ENCODE results near the gene SRPRA. TPM values are rescaled to one million over a fixed set of nuclear protein-coding genes. Genes with fewer than 3 reads are reported as not detected.

Gene SRPRA
- total RNA-seq, 1 donor from 2014 or later, result 40.0 TPM

DNA sequence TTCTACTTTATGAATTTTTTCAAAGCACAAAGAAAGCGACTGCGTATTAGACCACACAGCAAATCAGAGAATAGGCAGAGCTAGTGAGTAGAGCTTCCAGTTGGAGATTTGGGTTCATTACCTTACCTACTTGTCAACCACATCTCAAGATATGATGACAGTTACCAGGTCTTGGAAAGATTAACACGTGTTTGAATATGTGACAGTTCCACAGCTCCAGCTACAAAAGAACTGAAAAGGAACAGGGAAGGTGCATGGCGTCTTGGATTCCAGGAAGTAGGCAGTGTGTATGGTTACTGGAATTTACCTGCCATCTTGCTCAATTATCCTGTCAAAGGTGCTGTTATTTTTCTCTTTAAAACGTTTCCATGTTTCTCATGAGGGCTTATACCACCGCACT is 19.5 kb upstream of the SRPRA start:
- Mint-ChIP-seq H3K4me1 (peaks cover 7% of the 10 kb centered on the region), H3K27ac (no peak overlapping the region), H3K27me3 (ENCODE audit: insufficient read depth, low read depth) (peaks cover 4% of the 10 kb centered on the region), H3K4me3 (no peak overlapping the region), H3K9me3 (no peaks in the 10 kb centered on the region), H3K36me3 (peaks cover 9% of the 10 kb centered on the region)
- Histone ChIP-seq H3K36me3 (no peaks in the 10 kb centered on the region), H3K4me2 (no peak overlapping the region), H3K79me2 (ENCODE audit: low read depth) (peaks cover 5% of the 10 kb centered on the region), H3F3A (ENCODE audit: low read depth) (peaks cover 6% of the 10 kb centered on the region), H3K27ac (no peak overlapping the region), H3K27me3 (peaks cover 9% of the 10 kb centered on the region), H3K4me1 (peaks cover 5% of the 10 kb centered on the region), H2AFZ (replicated peaks) (no peak overlapping the region), H4K20me1 (ENCODE audit: low read depth) (no peaks in the 10 kb centered on the region), H3K9me3 (ENCODE audit: low read depth) (no peaks in the 10 kb centered on the region), H3K9ac (no peak overlapping the region), H3K4me3 (no peak overlapping the region)
- TF ChIP-seq EZH2 (IDR thresholded peaks at IDR 0.05), result no peak
- DNase-seq (ENCODE audit: low spot score), result no peak

DNA sequence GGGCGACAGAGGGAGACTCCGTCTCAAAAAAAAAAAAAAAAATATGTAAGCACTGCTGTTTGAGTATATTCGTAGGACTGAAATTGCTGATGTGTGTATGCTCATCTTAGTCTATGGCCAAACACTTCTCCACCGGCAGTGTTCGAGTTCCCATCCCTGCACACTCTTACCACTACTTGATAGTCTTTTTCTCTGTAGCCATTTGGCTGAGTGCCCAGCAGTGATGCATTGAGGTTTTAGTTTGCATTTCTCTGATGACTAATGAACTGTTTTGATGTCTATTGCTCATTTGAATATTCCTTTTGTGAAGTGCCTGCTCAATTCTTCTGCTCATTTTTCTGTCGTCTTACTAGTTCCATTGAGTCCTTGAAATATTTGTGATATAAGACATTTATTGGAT is 16.1 kb upstream of the SRPRA start:
- H3K4me3 Mint-ChIP-seq, result peak overlapping the region; percentile 34
- H3K9me3 Mint-ChIP-seq, result no peaks in the 10 kb centered on the region
- no peaks in the 10 kb centered on the region for H3K36me3 ChIP-seq
- peaks cover 5% of the 10 kb centered on the region for H3K79me2 ChIP-seq (ENCODE audit: low read depth)
- no peak overlapping the region for H3K4me3 ChIP-seq
- H4K20me1 ChIP-seq (ENCODE audit: low read depth), result no peaks in the 10 kb centered on the region
- H3F3A ChIP-seq (ENCODE audit: low read depth), result peaks cover 16% of the 10 kb centered on the region
- H3K36me3 Mint-ChIP-seq, result peaks cover 10% of the 10 kb centered on the region
- no peak for TF ChIP-seq EZH2 (IDR thresholded peaks at IDR 0.05)
- no peak for TF ChIP-seq CTCF (IDR thresholded peaks at IDR 0.05)
- H3K4me1 ChIP-seq, result peaks cover 7% of the 10 kb centered on the region
- no peak overlapping the region for H3K27ac Mint-ChIP-seq
- no peak overlapping the region for H3K4me2 ChIP-seq
- H3K27ac ChIP-seq, result no peak overlapping the region
- DNase-seq (ENCODE audit: low spot score), result no peak
- H3K27me3 Mint-ChIP-seq (ENCODE audit: insufficient read depth, low read depth), result peaks cover 8% of the 10 kb centered on the region
- H2AFZ ChIP-seq (replicated peaks), result no peak overlapping the region
- H3K9ac ChIP-seq, result no peak overlapping the region
- peaks cover 23% of the 10 kb centered on the region for H3K4me1 Mint-ChIP-seq
- peaks cover 22% of the 10 kb centered on the region for H3K27me3 ChIP-seq
- H3K9me3 ChIP-seq (ENCODE audit: low read depth), result no peaks in the 10 kb centered on the region

DNA sequence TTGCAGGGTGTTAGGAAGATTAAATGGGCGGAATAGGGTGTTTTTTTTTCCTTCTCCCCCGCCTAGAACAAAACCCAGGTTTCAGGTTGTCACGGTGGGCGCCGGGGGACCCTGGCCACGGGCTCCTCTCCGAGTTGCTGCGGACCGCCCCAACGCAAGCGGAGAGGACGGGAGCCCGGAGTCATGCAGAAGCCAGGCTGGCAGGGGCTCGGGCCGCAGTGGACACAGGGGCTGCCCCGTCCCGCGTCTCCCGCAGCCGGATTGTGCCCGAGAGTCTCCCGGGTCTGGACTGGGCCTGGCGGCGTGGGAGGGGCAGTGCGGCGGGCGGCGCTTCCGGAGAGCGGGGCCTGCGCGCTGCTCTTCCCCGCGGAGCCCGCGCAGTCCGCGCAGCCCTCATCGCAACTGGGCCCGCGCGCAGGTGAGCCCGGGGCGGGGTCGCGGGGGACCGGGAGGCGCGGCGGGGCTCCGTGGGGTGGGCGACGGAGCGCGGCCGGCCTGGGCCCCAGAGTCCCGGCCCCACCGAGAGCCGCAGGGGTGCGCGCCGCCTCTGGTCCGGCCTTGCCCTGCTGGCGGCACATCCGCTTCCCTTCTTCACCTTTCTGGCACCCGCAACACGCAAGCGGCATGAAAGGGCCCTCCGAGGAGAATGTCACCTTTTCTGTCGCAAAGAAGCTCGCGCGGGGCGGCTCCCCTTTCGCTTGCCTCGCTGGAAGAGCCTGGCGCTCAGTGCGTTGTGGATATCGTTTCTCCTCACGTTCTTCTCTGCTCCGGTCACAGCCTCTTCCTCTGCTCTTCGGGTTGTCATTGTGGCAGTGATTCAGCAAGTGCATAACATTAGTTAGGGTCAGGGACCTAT is 14.3 kb upstream of the SRPRA start, which contains the start of gene TIRAP:
TSS of gene TIRAP (plus strand) at position 358 of the 856 bp plus-strand sequence. CDS start 7,802 bp downstream, outside the sequence.
- Mint-ChIP-seq H3K27me3 (ENCODE audit: insufficient read depth, low read depth) (peaks cover 11% of the 10 kb centered on the region), H3K4me3 (peak within 1 kb of the TSS; percentile 89), H3K9me3 (no peaks in the 10 kb centered on the region), H3K4me1 (peaks cover 23% of the 10 kb centered on the region), H3K27ac (peak within 1 kb of the TSS; percentile 76), H3K36me3 (peaks cover 13% of the 10 kb centered on the region)
- peak within 1 kb of the TSS; percentile 70 for H2AFZ ChIP-seq (replicated peaks)
- peak within 1 kb of the TSS; percentile 65 for H3K4me3 ChIP-seq
- H3K4me2 ChIP-seq, result peak within 1 kb of the TSS; percentile 89
- peak; percentile 64 for DNase-seq (ENCODE audit: low spot score)
- H3K36me3 ChIP-seq, result no peaks in the 10 kb centered on the region
- H3K27ac ChIP-seq, result no peak within 1 kb of the TSS
- H3K9me3 ChIP-seq (ENCODE audit: low read depth), result no peaks in the 10 kb centered on the region
- peaks cover 7% of the 10 kb centered on the region for H3K4me1 ChIP-seq
- H3K27me3 ChIP-seq, result peaks cover 22% of the 10 kb centered on the region
- H3K9ac ChIP-seq, result no peak within 1 kb of the TSS
- peaks cover 5% of the 10 kb centered on the region for H3K79me2 ChIP-seq (ENCODE audit: low read depth)
- H3F3A ChIP-seq (ENCODE audit: low read depth), result peaks cover 16% of the 10 kb centered on the region
- TF ChIP-seq EZH2 (IDR thresholded peaks at IDR 0.05), result no peak
- TF ChIP-seq EZH2phosphoT487 (IDR thresholded peaks at IDR 0.05), result no peak
- peak; percentile 14 for TF ChIP-seq CTCF (IDR thresholded peaks at IDR 0.05)
- no peaks in the 10 kb centered on the region for H4K20me1 ChIP-seq (ENCODE audit: low read depth)

- peaks cover 7% of the 10 kb centered on the region for H3K4me1 ChIP-seq
- H3K36me3 Mint-ChIP-seq, result peaks cover 14% of the 10 kb centered on the region
- no peaks in the 10 kb centered on the region for H3K9me3 Mint-ChIP-seq
Measured at GRCh38 chr11:126282361-126282735, 13.7 kb upstream of the SRPRA start.

More at GRCh38 chr11:126282361-126282735, 13.7 kb upstream of the SRPRA start:
- Mint-ChIP-seq H3K27ac (peak overlapping the region; percentile 76), H3K4me3 (peak overlapping the region; percentile 89), H3K27me3 (ENCODE audit: insufficient read depth, low read depth) (peaks cover 11% of the 10 kb centered on the region), H3K4me1 (peaks cover 23% of the 10 kb centered on the region)
- TF ChIP-seq CTCF (IDR thresholded peaks at IDR 0.05) (no peak), EZH2 (IDR thresholded peaks at IDR 0.05) (no peak), EZH2phosphoT487 (IDR thresholded peaks at IDR 0.05) (no peak)
- peak; percentile 62 for DNase-seq (ENCODE audit: low spot score)
- Histone ChIP-seq H3F3A (ENCODE audit: low read depth) (peaks cover 16% of the 10 kb centered on the region), H3K27ac (no peak overlapping the region), H3K4me3 (peak overlapping the region; percentile 65), H3K9ac (no peak overlapping the region), H3K4me2 (peak overlapping the region; percentile 89), H3K36me3 (no peaks in the 10 kb centered on the region), H3K9me3 (ENCODE audit: low read depth) (no peaks in the 10 kb centered on the region), H3K27me3 (peaks cover 22% of the 10 kb centered on the region), H4K20me1 (ENCODE audit: low read depth) (no peaks in the 10 kb centered on the region), H2AFZ (replicated peaks) (peak overlapping the region; percentile 70), H3K79me2 (ENCODE audit: low read depth) (peaks cover 5% of the 10 kb centered on the region)

Measured in neural progenitor cell (in vitro differentiated cells).